BLaER1 treated with 17β-estradiol and CSF1 and Interleukin-3, amounts not matched to agents 10 nM and 100 nM (cell line): ENCODE measurements around the gene KLHL3.

Source experiments
- H3K27ac ChIP-seq, 11 experiments: shearing (Covaris generic); formaldehyde crosslinking; 2 replicates each; pipeline ENCODE4 v1.8.1; 2022
- H3K27me3 ChIP-seq, 11 experiments: shearing (Covaris generic); formaldehyde crosslinking; 2 replicates each; pipeline ENCODE4 v1.8.1; 2022
- H3K36me3 ChIP-seq, 11 experiments: shearing (Covaris generic); formaldehyde crosslinking; 2 replicates each; pipeline ENCODE4 v1.8.1; 2022
- H3K4me1 ChIP-seq, 10 experiments: shearing (Covaris generic); formaldehyde crosslinking; 2 replicates each; pipeline ENCODE4 v1.8.1; 2022
- H3K4me2 ChIP-seq, 11 experiments: shearing (Covaris generic); formaldehyde crosslinking; 2 replicates each; pipeline ENCODE4 v1.8.1; 2022
- H3K4me3 ChIP-seq, 10 experiments: shearing (Covaris generic); formaldehyde crosslinking; 2 replicates each; pipeline ENCODE4 v1.8.1; 2022
- H3K9ac ChIP-seq, 11 experiments: shearing (Covaris generic); formaldehyde crosslinking; 2 replicates each; pipeline ENCODE4 v1.8.1; 2022
- H3K9me3 ChIP-seq, 11 experiments: shearing (Covaris generic); formaldehyde crosslinking; replicated peaks in 1 of 11; 2 replicates each; pipeline ENCODE4 v1.8.1; 2022
- H4K20me1 ChIP-seq, 11 experiments: shearing (Covaris generic); formaldehyde crosslinking; 2 replicates each; pipeline ENCODE4 v1.8.1; 2022
- Cebpa-rat ChIP-seq, 11 experiments: shearing (Covaris generic); IDR thresholded peaks; 2 replicates each; pipeline ENCODE4 v1.8.1; 2022

Gene KLHL3

DNA sequence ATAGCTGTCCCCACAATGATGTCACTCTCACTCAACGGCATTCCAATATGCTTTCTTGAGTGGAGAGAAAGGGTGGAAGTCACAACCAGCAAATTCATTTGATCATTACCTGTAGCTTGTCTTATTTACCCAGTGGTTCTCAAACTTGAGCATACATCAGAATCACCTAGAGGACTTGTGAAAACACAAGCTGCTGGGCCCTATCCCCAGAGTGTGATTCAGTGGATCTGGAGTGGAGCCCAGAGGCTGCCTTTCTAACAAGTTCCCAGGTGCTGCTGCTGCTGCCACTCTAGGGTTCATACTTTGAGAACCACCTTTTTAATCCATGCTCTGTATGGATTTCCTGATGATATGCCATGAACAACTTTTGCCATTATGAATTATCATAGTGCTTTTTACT, 94.7 kb downstream of the KLHL3 start:
- Histone ChIP-seq H3K4me1 (no peaks in the 10 kb centered on the region), H3K9ac (no peak overlapping the region), H3K27ac (no peak overlapping the region), H3K4me2 (no peak overlapping the region), H3K36me3 (peaks cover 0 to 4% (median 0%) of the 10 kb centered on the region in 11 experiments; a peak in 3 of 22 replicates), H3K4me3 (no peak overlapping the region), H4K20me1 (no peaks in the 10 kb centered on the region), H3K27me3 (no peaks in the 10 kb centered on the region), H3K9me3 (peaks cover 5 to 29% (median 23%) of the 10 kb centered on the region in 11 experiments; a peak in 18 of 22 replicates)
- no peak for TF ChIP-seq Cebpa-rat (IDR thresholded peaks at IDR 0.05)

DNA sequence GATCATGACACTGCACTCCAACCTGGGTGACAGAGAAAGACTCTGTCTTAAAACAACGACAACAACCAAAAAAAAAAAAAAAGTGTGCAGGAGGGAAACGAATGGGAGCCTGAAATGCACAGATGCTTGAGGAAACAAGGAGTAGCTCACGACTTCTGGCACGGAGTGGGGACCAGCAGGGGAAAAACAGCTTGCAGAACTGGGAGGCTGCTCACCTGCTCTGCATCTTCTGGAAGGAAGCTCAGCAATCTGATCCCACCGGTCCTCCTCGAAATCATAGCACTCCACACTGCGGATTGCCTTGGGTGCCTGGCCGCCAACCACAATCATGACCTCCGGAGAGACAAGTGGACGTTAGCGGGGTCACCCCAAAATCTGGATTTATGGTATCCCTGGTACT, 96.2 kb downstream of the KLHL3 start:
- H3K27ac ChIP-seq, result no peak overlapping the region
- no peaks in the 10 kb centered on the region for H4K20me1 ChIP-seq

DNA sequence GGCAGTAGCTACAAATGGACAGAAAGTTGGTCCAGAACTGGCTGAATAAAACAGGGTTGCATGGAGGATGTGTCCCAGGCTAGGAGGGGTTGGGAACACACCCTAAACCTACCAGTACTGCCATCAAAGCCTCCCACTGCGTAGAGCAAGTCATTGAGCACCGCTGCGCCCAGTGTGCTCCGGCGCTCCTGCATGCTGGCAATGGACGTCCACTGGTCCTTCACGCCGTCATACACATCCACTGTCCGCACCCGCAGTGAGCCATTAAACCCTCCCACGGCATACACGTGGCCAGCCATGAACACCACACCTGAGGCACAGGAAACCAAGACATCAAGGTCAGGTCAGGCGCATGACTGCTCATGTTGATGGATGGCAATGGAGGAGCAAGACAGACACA, 97.0 kb downstream of the KLHL3 start:
- Histone ChIP-seq H3K4me1 (no peaks in the 10 kb centered on the region), H3K36me3 (peaks cover 0 to 4% (median 0%) of the 10 kb centered on the region in 11 experiments; a peak in 3 of 22 replicates), H3K27me3 (no peaks in the 10 kb centered on the region), H3K9ac (no peak overlapping the region), H3K4me3 (no peak overlapping the region), H3K9me3 (peaks cover 0 to 16% (median 10%) of the 10 kb centered on the region in 11 experiments; a peak in 14 of 22 replicates), H3K27ac (no peak overlapping the region), H4K20me1 (no peaks in the 10 kb centered on the region), H3K4me2 (no peak overlapping the region)
- TF ChIP-seq Cebpa-rat (IDR thresholded peaks at IDR 0.05), result no peak

More for the DNA sequence above, 96.2 kb downstream of the KLHL3 start:
- no peak for TF ChIP-seq Cebpa-rat (IDR thresholded peaks at IDR 0.05)
- H3K4me1 ChIP-seq, result no peaks in the 10 kb centered on the region
- peaks cover 0 to 4% (median 0%) of the 10 kb centered on the region in 11 experiments; a peak in 3 of 22 replicates for H3K36me3 ChIP-seq
- H3K9ac ChIP-seq, result no peak overlapping the region
- no peak overlapping the region for H3K4me2 ChIP-seq
- no peaks in the 10 kb centered on the region for H3K27me3 ChIP-seq
- peaks cover 0 to 22% (median 13%) of the 10 kb centered on the region in 11 experiments; a peak in 17 of 22 replicates for H3K9me3 ChIP-seq
- no peak overlapping the region for H3K4me3 ChIP-seq

DNA sequence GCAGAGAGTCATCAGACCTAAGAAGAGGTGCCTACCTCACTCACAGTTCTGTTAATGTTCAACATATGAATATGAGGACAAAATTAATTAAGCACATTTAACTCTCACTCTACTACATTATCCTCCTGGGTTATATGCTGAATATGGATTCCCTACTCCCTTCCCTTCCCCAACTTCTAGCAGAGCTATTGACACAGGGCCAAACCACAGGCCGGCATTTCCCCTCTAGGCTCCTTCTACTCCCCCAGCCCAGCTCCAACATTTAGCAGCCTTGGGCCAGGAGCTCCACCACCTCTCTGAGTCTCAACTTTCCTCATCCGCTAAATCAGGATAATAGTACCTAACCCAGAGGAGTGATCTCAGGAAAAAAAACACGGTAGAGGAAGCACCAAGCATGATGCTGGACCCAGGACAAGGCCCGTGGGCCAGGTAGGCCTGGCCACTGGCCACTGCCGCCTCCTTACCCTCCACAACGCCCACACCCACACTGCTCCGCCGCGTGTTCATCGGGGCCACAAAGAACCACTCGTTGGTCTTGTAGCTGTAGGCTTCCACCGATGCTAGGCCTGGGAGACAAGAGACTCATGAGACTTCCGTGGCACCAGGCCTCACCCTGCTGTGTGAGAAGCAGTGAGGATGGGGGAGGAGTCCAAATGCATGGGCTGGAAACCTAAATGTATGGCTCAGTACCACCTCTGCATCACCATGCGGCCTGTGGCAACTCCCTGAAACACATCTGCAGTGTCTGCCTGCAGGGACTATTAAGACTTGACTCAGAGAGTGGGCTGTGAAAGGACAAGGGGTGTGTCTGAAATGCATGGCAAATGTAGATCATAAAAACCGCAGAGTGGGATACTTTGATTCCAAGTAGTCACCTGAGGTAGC, 98.8 kb downstream of the KLHL3 start:
- no peaks in the 10 kb centered on the region for H4K20me1 ChIP-seq

DNA sequence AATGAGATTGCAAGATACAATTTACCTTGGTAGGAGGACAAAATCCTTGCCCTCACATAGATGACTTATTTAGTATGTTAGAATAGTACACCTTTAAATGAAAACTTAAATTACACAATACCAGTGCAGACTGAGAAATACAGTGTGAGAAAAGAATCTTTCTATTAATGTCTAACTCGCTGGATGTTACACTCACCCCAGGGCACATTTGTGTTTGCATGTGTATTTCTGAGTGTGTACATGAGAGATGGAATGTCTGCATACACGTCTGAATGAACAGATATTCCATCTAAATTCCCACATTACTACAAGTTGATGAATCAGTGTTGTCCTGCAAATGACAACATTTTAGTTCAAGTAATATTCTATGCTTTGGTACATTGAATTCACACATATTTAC, 99.8 kb downstream of the KLHL3 start:
- H3K4me2 ChIP-seq, result no peak overlapping the region
- peaks cover 0 to 4% (median 0%) of the 10 kb centered on the region in 11 experiments; a peak in 3 of 22 replicates for H3K36me3 ChIP-seq
- no peak for TF ChIP-seq Cebpa-rat (IDR thresholded peaks at IDR 0.05)
- H3K27me3 ChIP-seq, result no peaks in the 10 kb centered on the region
- H4K20me1 ChIP-seq, result no peaks in the 10 kb centered on the region
- no peak overlapping the region for H3K9ac ChIP-seq
- H3K27ac ChIP-seq, result no peak overlapping the region
- no peak overlapping the region for H3K4me3 ChIP-seq
- H3K4me1 ChIP-seq, result no peaks in the 10 kb centered on the region
- peaks cover 0 to 16% (median 14%) of the 10 kb centered on the region in 11 experiments; a peak in 14 of 22 replicates for H3K9me3 ChIP-seq

More for the DNA sequence above, 98.8 kb downstream of the KLHL3 start:
- no peak for TF ChIP-seq Cebpa-rat (IDR thresholded peaks at IDR 0.05)
- no peaks in the 10 kb centered on the region for H3K27me3 ChIP-seq
- no peak overlapping the region for H3K4me2 ChIP-seq
- H3K27ac ChIP-seq, result no peak overlapping the region
- no peak overlapping the region for H3K4me3 ChIP-seq
- no peak overlapping the region for H3K9ac ChIP-seq
- no peaks in the 10 kb centered on the region for H3K4me1 ChIP-seq
- H3K9me3 ChIP-seq, result peaks cover 0 to 16% (median 12%) of the 10 kb centered on the region in 11 experiments; a peak in 14 of 22 replicates
- H3K36me3 ChIP-seq, result peaks cover 0 to 4% (median 0%) of the 10 kb centered on the region in 11 experiments; a peak in 3 of 22 replicates

DNA sequence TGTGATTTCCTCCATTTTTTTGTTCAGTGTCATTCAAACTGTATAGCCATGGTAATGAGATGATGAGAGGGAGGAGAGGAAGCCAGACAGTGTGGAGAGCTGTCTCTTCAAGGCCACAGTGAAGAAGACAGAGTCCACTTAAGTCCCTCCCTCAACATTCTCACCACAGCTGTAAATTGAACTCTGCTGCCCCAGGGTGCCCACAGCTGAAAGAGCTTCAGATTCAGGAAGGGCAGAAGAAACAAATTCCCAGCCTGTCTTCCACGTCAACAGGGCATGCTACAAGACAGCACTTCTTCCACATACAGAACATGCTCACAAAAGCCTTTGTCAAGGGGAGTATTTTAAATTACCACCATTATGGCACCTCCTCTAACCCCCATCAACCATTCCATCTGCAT, 100.4 kb downstream of the KLHL3 start:
- H3K27ac ChIP-seq, result no peak overlapping the region
- no peaks in the 10 kb centered on the region for H3K4me1 ChIP-seq
- no peak overlapping the region for H3K4me2 ChIP-seq
- H3K27me3 ChIP-seq, result no peaks in the 10 kb centered on the region
- H3K9me3 ChIP-seq, result peaks cover 0 to 16% (median 14%) of the 10 kb centered on the region in 11 experiments; a peak in 14 of 22 replicates
- no peak overlapping the region for H3K4me3 ChIP-seq
- no peak for TF ChIP-seq Cebpa-rat (IDR thresholded peaks at IDR 0.05)
- H3K36me3 ChIP-seq, result peaks cover 0 to 4% (median 0%) of the 10 kb centered on the region in 11 experiments; a peak in 3 of 22 replicates
- no peaks in the 10 kb centered on the region for H4K20me1 ChIP-seq
- H3K9ac ChIP-seq, result no peak overlapping the region

DNA sequence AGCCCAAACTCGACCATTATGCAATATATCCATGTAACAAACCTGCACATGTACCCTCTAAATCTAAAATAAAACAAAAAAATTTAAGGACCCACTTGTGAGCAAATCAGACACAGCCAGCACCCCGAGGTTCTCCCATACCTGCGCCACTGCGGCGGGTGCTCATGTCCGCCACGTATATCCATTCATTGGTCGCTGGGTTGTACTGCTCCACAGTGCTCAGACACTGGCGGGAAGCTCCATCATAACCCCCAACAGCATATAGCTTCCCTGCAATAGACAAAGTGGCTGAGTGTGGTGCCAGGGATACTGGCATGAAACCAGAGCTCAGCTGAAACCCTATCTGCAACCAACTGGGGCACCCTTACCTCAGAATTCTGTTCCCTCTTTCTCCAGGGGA, 102.0 kb downstream of the KLHL3 start:
- peaks cover 0 to 4% (median 0%) of the 10 kb centered on the region in 11 experiments; a peak in 3 of 22 replicates for H3K36me3 ChIP-seq
- no peaks in the 10 kb centered on the region for H3K27me3 ChIP-seq
- H3K27ac ChIP-seq, result no peak overlapping the region
- no peak for TF ChIP-seq Cebpa-rat (IDR thresholded peaks at IDR 0.05)
- H3K9ac ChIP-seq, result no peak overlapping the region
- peaks cover 0 to 16% (median 14%) of the 10 kb centered on the region in 11 experiments; a peak in 14 of 22 replicates for H3K9me3 ChIP-seq
- H3K4me2 ChIP-seq, result no peak overlapping the region
- H3K4me1 ChIP-seq, result no peaks in the 10 kb centered on the region
- no peak overlapping the region for H3K4me3 ChIP-seq
- H4K20me1 ChIP-seq, result no peaks in the 10 kb centered on the region

DNA sequence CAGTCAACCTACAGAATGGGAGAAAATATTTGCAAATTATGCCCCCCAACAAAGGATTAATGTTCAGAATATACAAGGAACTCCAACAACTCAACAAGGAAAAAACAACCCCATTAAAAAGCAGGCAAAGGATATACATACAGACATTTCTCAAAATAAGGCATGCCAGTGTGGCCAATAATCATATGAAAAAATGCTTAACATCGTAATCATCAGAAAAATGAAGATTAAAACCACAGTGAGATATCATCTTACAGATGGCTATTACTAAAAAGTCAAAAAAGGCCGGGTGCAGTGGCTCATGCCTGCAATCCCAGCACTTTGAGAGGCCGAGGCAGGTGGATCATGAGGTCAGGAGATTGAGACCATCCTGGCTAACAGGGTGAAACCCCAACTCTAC, 103.2 kb downstream of the KLHL3 start:
- peaks cover 0 to 4% (median 0%) of the 10 kb centered on the region in 11 experiments; a peak in 3 of 22 replicates for H3K36me3 ChIP-seq
- peaks cover 0 to 3% (median 0%) of the 10 kb centered on the region in 10 experiments; a peak in 1 of 20 replicates for H3K4me1 ChIP-seq
- H4K20me1 ChIP-seq, result no peaks in the 10 kb centered on the region
- TF ChIP-seq Cebpa-rat (IDR thresholded peaks at IDR 0.05), result no peak
- no peak overlapping the region for H3K27ac ChIP-seq
- H3K27me3 ChIP-seq, result no peaks in the 10 kb centered on the region
- no peak overlapping the region for H3K9ac ChIP-seq
- H3K9me3 ChIP-seq, result peaks cover 0 to 13% (median 8%) of the 10 kb centered on the region in 11 experiments; a peak in 14 of 22 replicates
- H3K4me3 ChIP-seq, result no peak overlapping the region
- no peak overlapping the region for H3K4me2 ChIP-seq

DNA sequence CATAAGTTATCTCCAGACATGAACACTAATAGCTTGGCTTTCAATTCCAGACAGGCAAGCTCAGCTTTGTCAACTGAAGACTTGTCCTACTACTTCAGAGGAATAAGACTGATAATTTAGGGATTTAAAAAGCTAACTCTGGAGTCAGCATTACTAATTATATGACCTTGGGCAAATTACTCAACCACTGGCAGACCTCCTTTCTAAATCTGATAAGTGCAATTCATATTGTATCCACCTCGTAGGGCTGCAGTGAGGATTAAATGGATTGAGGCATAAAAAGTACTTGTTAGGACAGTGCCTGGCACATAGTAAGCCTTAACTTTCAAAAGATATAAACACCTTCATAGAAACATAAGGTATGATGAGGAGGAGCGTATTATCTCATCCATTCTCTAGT, 104.4 kb downstream of the KLHL3 start:
- Histone ChIP-seq H3K4me2 (no peak overlapping the region), H3K36me3 (no peaks in the 10 kb centered on the region), H3K27me3 (no peaks in the 10 kb centered on the region), H4K20me1 (no peaks in the 10 kb centered on the region), H3K27ac (no peak overlapping the region), H3K4me1 (peaks cover 0 to 4% (median 0%) of the 10 kb centered on the region in 10 experiments; a peak in 1 of 20 replicates), H3K9me3 (peaks cover 0 to 5% (median 0%) of the 10 kb centered on the region in 11 experiments; a peak in 2 of 22 replicates), H3K4me3 (no peak overlapping the region), H3K9ac (no peak overlapping the region)
- no peak for TF ChIP-seq Cebpa-rat (IDR thresholded peaks at IDR 0.05)
